HepG2 (cell line): ENCODE data around the gene MAML1. TPM values are rescaled to one million over a fixed set of nuclear protein-coding genes. Genes with fewer than 3 reads are reported as not detected.

Source experiments
- ARHGAP35 ChIP-seq: sonication (generic); formaldehyde crosslinking; IDR thresholded peaks from 2 replicates; pipeline ENCODE4 v1.9.0; 2022; ENCODE audit warnings: mild to moderate bottlenecking, inconsistent platforms, moderate library complexity, missing genetic modification reagents, borderline replicate concordance
- EEA1 ChIP-seq: sonication (generic); formaldehyde crosslinking; IDR thresholded peaks from 2 replicates; pipeline ENCODE4 v1.5.1; 2020; ENCODE audit warnings: mild to moderate bottlenecking, missing genetic modification reagents, borderline replicate concordance
- FOXC1 ChIP-seq: sonication (generic); formaldehyde crosslinking; IDR thresholded peaks from 2 replicates; pipeline ENCODE4 v1.8.0; 2022; ENCODE audit warnings: mild to moderate bottlenecking, missing genetic modification reagents, borderline replicate concordance
- MATR3 ChIP-seq: sonication (generic); formaldehyde crosslinking; IDR thresholded peaks from 2 replicates; pipeline ENCODE4 v1.4.0; 2020; ENCODE audit warnings: missing genetic modification reagents
- MEIS2 ChIP-seq: sonication (generic); formaldehyde crosslinking; IDR thresholded peaks from 2 replicates; pipeline ENCODE4 v1.9.0; 2021; ENCODE audit warnings: mild to moderate bottlenecking, missing genetic modification reagents
- NFRKB ChIP-seq: fragments of 450-650 bp; IDR thresholded peaks from 2 replicates; pipeline ENCODE4 v1.6.1; 2017
- NR2C2 ChIP-seq: sonication (generic); formaldehyde crosslinking; IDR thresholded peaks from 2 replicates; pipeline ENCODE4 v1.4.0; 2020; ENCODE audit warnings: missing genetic modification reagents, mild to moderate bottlenecking, moderate library complexity, borderline replicate concordance
- REXO4 ChIP-seq: sonication (generic); formaldehyde crosslinking; IDR thresholded peaks from 2 replicates; pipeline ENCODE4 v1.8.0; 2022; ENCODE audit warnings: missing genetic modification reagents, mild to moderate bottlenecking, borderline replicate concordance
- SMAD3 ChIP-seq: sonication (generic); formaldehyde crosslinking; IDR thresholded peaks from 2 replicates; pipeline ENCODE4 v1.4.0; 2020; ENCODE audit warnings: missing genetic modification reagents
- SRSF9 ChIP-seq: fragments of 200-400 bp; formaldehyde crosslinking; IDR thresholded peaks from 2 replicates; pipeline ENCODE4 v1.6.1; 2018; ENCODE audit warnings: borderline replicate concordance, mild to moderate bottlenecking, low read depth, low read length; ENCODE audit not compliant: insufficient read depth, poor library complexity, severe bottlenecking
- ZBTB14 ChIP-seq: sonication (generic); formaldehyde crosslinking; IDR thresholded peaks from 2 replicates; pipeline ENCODE4 v1.4.0; 2020; ENCODE audit warnings: missing genetic modification reagents
- ZMYM3 ChIP-seq: sonication (generic); formaldehyde crosslinking; IDR thresholded peaks from 2 replicates; pipeline ENCODE4 v1.5.1; 2020; ENCODE audit warnings: mild to moderate bottlenecking, missing genetic modification reagents
- ZNF414 ChIP-seq: sonication (generic); formaldehyde crosslinking; IDR thresholded peaks from 2 replicates; pipeline ENCODE4 v1.5.0; 2020; ENCODE audit warnings: missing genetic modification reagents
- ZNF513 ChIP-seq: sonication (generic); formaldehyde crosslinking; conservative IDR thresholded peaks from 2 replicates; pipeline ENCODE4 v1.5.0; 2020; ENCODE audit warnings: missing genetic modification reagents
- ZNF605 ChIP-seq: sonication (generic); formaldehyde crosslinking; IDR thresholded peaks from 2 replicates; pipeline ENCODE4 v1.8.0; 2022; ENCODE audit warnings: mild to moderate bottlenecking, missing genetic modification reagents
- ZNF687 ChIP-seq: sonication (generic); formaldehyde crosslinking; IDR thresholded peaks from 2 replicates; pipeline ENCODE4 v1.5.1; 2020; ENCODE audit warnings: mild to moderate bottlenecking, missing genetic modification reagents, moderate library complexity
- ZNF83 ChIP-seq: sonication (generic); formaldehyde crosslinking; IDR thresholded peaks from 2 replicates; pipeline ENCODE4 v1.4.0; 2020; ENCODE audit warnings: missing genetic modification reagents, mild to moderate bottlenecking, borderline replicate concordance
- ZNF850 ChIP-seq: sonication (generic); formaldehyde crosslinking; conservative IDR thresholded peaks from 2 replicates; pipeline ENCODE4 v1.9.0; 2021; ENCODE audit warnings: mild to moderate bottlenecking, missing genetic modification reagents
- ZSCAN22 ChIP-seq: sonication (generic); formaldehyde crosslinking; IDR thresholded peaks from 2 replicates; pipeline ENCODE4 v1.4.0; 2020; ENCODE audit warnings: mild to moderate bottlenecking, missing genetic modification reagents
- ZSCAN31 ChIP-seq: sonication (generic); formaldehyde crosslinking; IDR thresholded peaks from 2 replicates; pipeline ENCODE4 v1.5.0; 2020; ENCODE audit warnings: low read depth, mild to moderate bottlenecking, missing genetic modification reagents
- polyA plus RNA-seq, 8 experiments: library from polyadenylated mRNA; depleted of rRNA in 3 of 8; stranded (reverse) in 7 of 8; unstranded in 1 of 8; fragments of >200 nt; fragmentation: Illumina TruSeq in 4 of 8; extraction: Trizol in 4 of 8; gene quantifications; 2 replicates each; pipeline versions ENCODE4 v1.2.1 to v1.2.3, GENCODE V29; 2011 to 2016; ENCODE audit warnings: low read depth in 4 of 8, missing spikeins in 1 of 8, mixed read lengths in 1 of 8; ENCODE audit not compliant: insufficient read depth in 1 of 8
- total RNA-seq, 5 experiments: library from RNA; depleted of rRNA; stranded (reverse); fragments of >200 nt; fragmentation: Illumina TruSeq; extraction: Trizol; gene quantifications; 2 replicates each; pipeline ENCODE4 v1.2.3, GENCODE V29; 2016; ENCODE audit warnings: low read depth in 1 of 5

MAML1 gene
- total and polyA plus RNA-seq, 2 of the 13 experiments (the other 11 are each of a cell fraction or from before 2014, with no cell fraction given) = 10.0 to 10.8 TPM

- no peak for TF ChIP-seq ZNF513 (CRISPR knock-in tag)
- peak; percentile 75; the same call in 1 of the 2 replicates for TF ChIP-seq ZNF414 (CRISPR knock-in tag)
- TF ChIP-seq ZNF687 (CRISPR knock-in tag) = peak; percentile 94
- no peak for TF ChIP-seq ZSCAN22 (CRISPR knock-in tag)
- no peak for TF ChIP-seq NFRKB
- TF ChIP-seq REXO4 (CRISPR knock-in tag) = peak; percentile 80; the same call in 1 of the 2 replicates
- TF ChIP-seq SRSF9 = no peak
- TF ChIP-seq ARHGAP35 (CRISPR knock-in tag) = peak; percentile 22; the same call in 1 of the 2 replicates
- no peak for TF ChIP-seq MEIS2 (CRISPR knock-in tag)
- TF ChIP-seq ZMYM3 = no peak
- TF ChIP-seq NR2C2 = peak; percentile 60; the same call in 1 of the 2 replicates
- TF ChIP-seq FOXC1 = peak; percentile 88
- TF ChIP-seq MATR3 (CRISPR knock-in tag) = no peak
- TF ChIP-seq SMAD3 (CRISPR knock-in tag) = no peak
- TF ChIP-seq ZNF850 = no peak
- peak; percentile 68; the same call in 1 of the 2 replicates for TF ChIP-seq ZNF83 (CRISPR knock-in tag)
- no peak for TF ChIP-seq ZBTB14 (CRISPR knock-in tag)
- TF ChIP-seq ZNF605 (CRISPR knock-in tag) = no peak; the same call in 1 of the 2 replicates
- 0 out of 2 replicates have a peak, but pooled peaks have one; percentile 19 for TF ChIP-seq EEA1 (CRISPR knock-in tag)
- TF ChIP-seq ZSCAN31 (CRISPR knock-in tag) = no peak
Observed at GRCh38 chr5:179698935-179699615, 33.5 kb upstream of the MAML1 start, which contains the start of gene CANX (continued).
